ENCODE results near the gene TMPO. TPM values are rescaled to one million over a fixed set of nuclear protein-coding genes. Genes with fewer than 3 reads are reported as not detected.
"Not testable (repeated sequence)": the region's sequence is repeated elsewhere in the genome, so short reads cannot be mapped to it uniquely, and the experiment has no call there.

The TMPO gene
- total and polyA plus RNA-seq, 2 donors (not counting 3 experiments of a cell fraction or from before 2014, with no cell fraction given) = 27.8 to 150 TPM

GRCh38 chr12:98485792-98486340, 29.5 kb upstream of the TMPO start:
- no peak for TF ChIP-seq MYC (IDR thresholded peaks at IDR 0.05; ENCODE audit: low read depth, low read length)
- no peak for TF ChIP-seq FOS (IDR thresholded peaks at IDR 0.05; ENCODE audit: borderline replicate concordance, insufficient read depth, low read length)
- TF ChIP-seq POLR2A (IDR thresholded peaks at IDR 0.05; ENCODE audit: low read depth, low read length) = no peak
- TF ChIP-seq JUN (IDR thresholded peaks at IDR 0.05; ENCODE audit: borderline replicate concordance, insufficient read depth, insufficient read length, low read depth) = no peak
- TF ChIP-seq MAX (IDR thresholded peaks at IDR 0.05; ENCODE audit: insufficient read depth, insufficient read length) = no peak
- TF ChIP-seq POLR2AphosphoS5 (IDR thresholded peaks at IDR 0.05; ENCODE audit: insufficient read depth, low read depth, low read length) = no peak
- TF ChIP-seq EZH2 (IDR thresholded peaks at IDR 0.05; ENCODE audit: borderline replicate concordance, low read depth, low read length, severe bottlenecking) = no peak
- no peak for TF ChIP-seq GATA2 (IDR thresholded peaks at IDR 0.05; ENCODE audit: insufficient read depth, insufficient read length, low read depth, low read length)
- no peak for TF ChIP-seq CTCF (IDR thresholded peaks at IDR 0.05; ENCODE audit: extremely low read depth in 1 of 2, insufficient read depth in 1 of 2, low read depth in 1 of 2, low read length in 2 of 2)
- intact Hi-C loops (cut with micrococcal nuclease) = no loop called here

GRCh38 chr12:98488416-98488815, 27.0 kb upstream of the TMPO start:
- H3K4me3 ChIP-seq (replicated peaks in 1 of 3; ENCODE audit: insufficient read depth in 1 of 3, low read depth in 1 of 3, low read length in 3 of 3); intact Hi-C loops (cut with micrococcal nuclease); H3K27ac ChIP-seq (ENCODE audit: insufficient read depth, low read depth, low read length); BruUV-seq (replicated peaks); DNase-seq (ENCODE audit: low read depth, low spot score); H4K20me1 ChIP-seq (replicated peaks; ENCODE audit: control insufficient read depth, extremely low read depth, insufficient read depth, low read length); H3K4me1 ChIP-seq (ENCODE audit: control insufficient read depth, extremely low read depth, insufficient read depth, low read length); H3K9ac ChIP-seq (replicated peaks; ENCODE audit: extremely low read depth, insufficient read depth, low read length); H3K27me3 ChIP-seq (ENCODE audit: control insufficient read depth in 2 of 2, insufficient read depth in 2 of 2, low read length in 2 of 2); dilution Hi-C loops (cut with MboI; ENCODE audit: extremely low pct_ligation_motif_present, low sequenced_read_pairs); H3K9me1 ChIP-seq (replicated peaks; ENCODE audit: control insufficient read depth, extremely low read depth, insufficient read depth, low read length); H3K36me3 ChIP-seq (ENCODE audit: control insufficient read depth in 2 of 2, extremely low read depth in 1 of 2, insufficient read depth in 2 of 2, low read length in 2 of 2); H2AFZ ChIP-seq (ENCODE audit: low read depth, low read length); H3K4me2 ChIP-seq (ENCODE audit: insufficient read depth, low read length); FAIRE-seq; POLR2A ChIA-PET; H3K79me2 ChIP-seq (ENCODE audit: control insufficient read depth, insufficient read depth, low read length); H3K9me3 ChIP-seq (replicated peaks; ENCODE audit: control insufficient read depth, insufficient read depth, low read length): not testable (repeated sequence)
- CTCF ChIA-PET = interaction anchor here (1.0 to 2.6 kb wide), 4 partner anchors 8 to 44 kb away, joined by 3 to 9 read pairs (median 4); partner anchors contain the start of gene TMPO

More at GRCh38 chr12:98485792-98486340, 29.5 kb upstream of the TMPO start:
- dilution Hi-C loops (cut with MboI; ENCODE audit: extremely low pct_ligation_motif_present, low sequenced_read_pairs) = no loop called here
- Histone ChIP-seq H3K27me3 (ENCODE audit: control insufficient read depth in 2 of 2, insufficient read depth in 2 of 2, low read length in 2 of 2) (no peaks in the 10 kb centered on the region), H4K20me1 (replicated peaks; ENCODE audit: control insufficient read depth, extremely low read depth, insufficient read depth, low read length) (no peaks in the 10 kb centered on the region), H3K27ac (ENCODE audit: insufficient read depth, low read depth, low read length) (no peak overlapping the region), H3K79me2 (ENCODE audit: control insufficient read depth, insufficient read depth, low read length) (no peaks in the 10 kb centered on the region), H3K9me1 (replicated peaks; ENCODE audit: control insufficient read depth, extremely low read depth, insufficient read depth, low read length) (no peaks in the 10 kb centered on the region), H3K4me1 (ENCODE audit: control insufficient read depth, extremely low read depth, insufficient read depth, low read length) (no peaks in the 10 kb centered on the region), H3K4me3 (replicated peaks in 1 of 3; ENCODE audit: insufficient read depth in 1 of 3, low read depth in 1 of 3, low read length in 3 of 3) (no peak overlapping the region), H3K4me2 (ENCODE audit: insufficient read depth, low read length) (no peak overlapping the region), H3K9me3 (replicated peaks; ENCODE audit: control insufficient read depth, insufficient read depth, low read length) (no peaks in the 10 kb centered on the region), H3K9ac (replicated peaks; ENCODE audit: extremely low read depth, insufficient read depth, low read length) (no peak overlapping the region), H3K36me3 (ENCODE audit: control insufficient read depth in 2 of 2, extremely low read depth in 1 of 2, insufficient read depth in 2 of 2, low read length in 2 of 2) (no peaks in the 10 kb centered on the region), H2AFZ (ENCODE audit: low read depth, low read length) (no peak overlapping the region)
- ChIA-PET POLR2A (no interaction called here), CTCF (interaction anchor here (0.7 to 0.9 kb wide), 2 partner anchors 31 to 61 kb away, joined by 3 to 4 read pairs; no protein-coding TSS in a partner anchor)
- FAIRE-seq (no peak), DNase-seq (ENCODE audit: low read depth, low spot score) (no peak)
- BruUV-seq (replicated peaks) = no TSS peak
